Keratinocyte (primary cell): ENCODE results near the gene DIS3L2.

Experiments used
- CTCF ChIP-seq, 3 experiments: IDR thresholded peaks in 1 of 3; conservative IDR thresholded peaks in 1 of 3; optimal IDR thresholded peaks in 1 of 3; 2 replicates in 2 of 3; 3 replicates in 1 of 3; pipeline versions ENCODE3 to v1.5.1; 2011; ENCODE audit warnings: low read length in 3 of 3, mild to moderate bottlenecking in 3 of 3, moderate library complexity in 2 of 3, control low read depth in 1 of 3, inconsistent platforms in 1 of 3; ENCODE audit not compliant: insufficient read depth in 2 of 3; ENCODE audit errors: extremely low read depth in 1 of 3
- EZH2 ChIP-seq: IDR thresholded peaks from one replicate; pipeline ENCODE4 v1.6.1; 2012; ENCODE audit warnings: inconsistent platforms, mild to moderate bottlenecking, low read length, moderate library complexity

GRCh38 chr2:232353660-232354059 lies 392.1 kb downstream of the DIS3L2 start:
- TF ChIP-seq CTCF (optimal IDR thresholded peaks at IDR 0.05 in 1 of 3, IDR thresholded peaks at IDR 0.05 in 1 of 3, conservative IDR thresholded peaks at IDR 0.05 in 1 of 3; ENCODE audit: extremely low read depth in 1 of 3, insufficient read depth in 2 of 3, low read length in 3 of 3) (no peak), EZH2 (no peak)
